Activated CD8-positive, alpha-beta memory T cell treated with anti-CD3 and anti-CD28 coated beads, Interleukin-2, amount 50 U/mL, for 1 hour (primary cell): Measurements from ENCODE around the gene SLC12A4.
"Not testable (repeated sequence)": the region's sequence is repeated elsewhere in the genome, so short reads cannot be mapped to it uniquely, and the experiment has no call there.

Experiments used
- DNase-seq: peaks from one replicate; pipeline ENCODE4 v3.0.0-alpha.2; 2020; ENCODE audit errors: extremely low read depth

SLC12A4 gene

DNA sequence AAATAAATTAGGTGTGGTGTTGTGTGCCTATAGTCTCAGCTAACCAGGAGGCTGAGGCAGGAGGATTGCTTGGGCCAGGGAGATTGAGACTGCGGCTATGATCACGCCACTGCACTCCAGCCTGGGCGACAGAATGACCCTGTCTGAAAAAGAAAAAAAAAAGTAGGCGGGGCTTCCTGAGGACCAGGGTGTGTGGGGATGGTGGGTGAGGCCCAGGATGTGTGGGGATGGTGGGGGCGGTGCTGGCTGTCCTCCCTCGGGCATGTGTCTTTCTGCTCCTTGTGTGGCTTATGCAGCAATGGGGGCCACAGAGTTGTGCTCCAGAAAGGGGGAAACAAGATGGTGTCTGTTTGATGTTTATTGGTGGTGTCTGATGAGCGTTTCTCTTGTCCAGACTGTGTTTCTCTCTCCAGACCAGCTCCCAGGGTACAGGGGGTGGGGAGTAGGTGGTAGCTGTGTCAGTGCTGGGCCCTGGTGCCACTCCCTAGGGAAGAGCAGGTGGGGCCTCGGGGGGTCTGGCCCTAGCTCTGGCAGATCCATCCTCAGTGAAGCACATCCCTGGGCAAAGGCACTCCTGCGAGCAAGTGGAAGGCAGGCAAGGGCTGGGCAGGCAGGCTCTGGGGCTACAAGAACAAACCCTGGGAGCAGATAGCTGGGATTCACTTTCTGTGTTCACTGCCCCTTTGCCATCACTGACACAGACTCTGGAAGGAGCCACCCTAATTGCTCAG is 26.8 kb downstream of the SLC12A4 start:
- no peak for DNase-seq

DNA sequence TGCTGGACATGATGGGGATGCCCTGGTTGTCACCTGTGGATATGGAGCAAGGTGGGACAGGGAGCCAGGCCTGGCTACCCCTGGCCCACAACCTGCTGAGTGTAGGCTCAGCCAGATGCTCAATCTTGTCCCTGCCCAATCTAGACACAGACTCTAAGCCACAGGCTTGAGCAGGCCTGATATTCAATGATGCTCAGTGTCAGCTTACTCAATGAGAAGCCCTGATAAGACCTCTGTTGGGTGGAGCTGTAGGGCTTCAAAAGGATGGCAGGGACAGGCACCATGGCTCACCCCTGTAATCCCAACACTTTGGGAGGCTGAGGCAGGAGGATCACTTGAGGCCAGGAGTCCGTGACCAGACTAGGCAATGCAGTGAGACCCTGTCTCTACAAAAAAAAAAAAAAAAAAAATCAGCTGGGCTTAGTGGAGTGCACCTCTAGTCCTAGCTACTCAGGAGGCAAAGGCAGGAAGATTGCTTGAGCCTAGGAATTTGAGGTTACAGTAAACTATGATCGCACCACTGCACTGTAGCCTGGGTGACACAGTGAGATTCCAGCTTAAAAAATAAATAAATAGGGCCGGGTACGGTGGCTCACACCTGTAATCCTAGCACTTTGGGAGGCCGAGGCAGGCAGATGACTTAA is 27.9 kb downstream of the SLC12A4 start:
- DNase-seq: no peak

DNA sequence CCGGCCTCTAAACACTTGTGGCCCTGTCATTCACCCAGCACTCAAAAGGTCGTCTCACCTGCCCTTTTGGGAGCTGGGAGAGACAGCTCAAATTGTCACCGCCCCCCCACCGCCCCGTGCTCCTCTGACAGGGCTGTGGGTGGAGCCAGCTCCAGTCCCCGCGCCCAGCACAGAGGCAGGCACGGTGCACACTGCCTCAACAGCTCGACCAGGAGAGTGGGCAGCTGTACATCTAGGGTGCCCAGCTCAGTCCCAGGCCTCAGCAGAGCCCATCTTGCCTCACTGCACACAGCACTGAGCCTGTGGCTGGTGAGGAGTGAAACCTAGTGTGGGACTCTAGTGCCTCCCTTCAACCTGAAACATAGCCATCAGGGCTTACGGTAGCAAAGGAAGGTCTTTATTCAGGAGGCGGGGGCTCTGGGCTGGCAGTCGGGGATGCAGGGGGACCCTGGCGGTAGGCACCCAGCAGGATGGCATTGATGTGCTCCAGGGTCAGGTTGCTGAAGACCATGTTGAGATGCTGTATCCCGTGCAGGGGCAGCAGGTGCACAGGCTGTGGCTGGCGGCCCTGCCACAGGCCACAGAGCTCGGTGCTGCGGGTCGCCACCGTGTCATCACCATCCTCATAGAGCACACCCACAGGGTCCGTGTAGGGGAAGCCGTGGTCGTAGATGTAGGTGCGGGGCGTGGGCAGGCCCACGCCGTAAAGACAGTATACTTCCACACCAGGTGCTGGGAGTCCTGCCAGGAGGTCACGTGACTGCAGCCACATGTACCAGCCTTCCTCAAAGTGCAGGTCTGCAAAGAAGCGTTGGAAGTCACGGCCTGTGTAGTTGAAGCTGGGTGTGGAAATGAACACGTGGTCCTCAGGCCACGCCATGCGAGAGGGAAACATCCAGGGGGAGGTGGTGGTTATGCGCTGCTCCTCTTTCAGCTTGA is 28.7 kb downstream of the SLC12A4 start:
- no peak for DNase-seq

DNA sequence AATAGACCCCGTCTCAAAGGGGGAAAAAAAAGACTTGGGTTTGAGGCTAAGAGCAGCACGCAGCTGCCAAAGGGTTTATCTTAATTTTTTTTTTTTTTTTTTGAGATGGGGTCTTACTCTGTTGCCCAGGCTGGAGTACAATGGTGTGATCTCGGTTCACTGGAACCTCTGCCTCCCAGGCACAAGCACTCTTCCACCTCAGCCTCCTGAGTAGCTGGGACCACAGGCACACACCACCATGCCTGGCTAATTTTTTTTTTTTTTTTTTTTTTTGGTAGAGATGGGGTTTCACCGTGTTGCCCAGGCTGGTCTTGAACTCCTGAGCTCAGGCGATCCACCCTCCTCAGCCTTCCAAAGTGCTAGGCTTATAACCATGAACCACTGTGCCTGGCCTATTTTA is 30.7 kb downstream of the SLC12A4 start:
- not testable (repeated sequence) for DNase-seq

DNA sequence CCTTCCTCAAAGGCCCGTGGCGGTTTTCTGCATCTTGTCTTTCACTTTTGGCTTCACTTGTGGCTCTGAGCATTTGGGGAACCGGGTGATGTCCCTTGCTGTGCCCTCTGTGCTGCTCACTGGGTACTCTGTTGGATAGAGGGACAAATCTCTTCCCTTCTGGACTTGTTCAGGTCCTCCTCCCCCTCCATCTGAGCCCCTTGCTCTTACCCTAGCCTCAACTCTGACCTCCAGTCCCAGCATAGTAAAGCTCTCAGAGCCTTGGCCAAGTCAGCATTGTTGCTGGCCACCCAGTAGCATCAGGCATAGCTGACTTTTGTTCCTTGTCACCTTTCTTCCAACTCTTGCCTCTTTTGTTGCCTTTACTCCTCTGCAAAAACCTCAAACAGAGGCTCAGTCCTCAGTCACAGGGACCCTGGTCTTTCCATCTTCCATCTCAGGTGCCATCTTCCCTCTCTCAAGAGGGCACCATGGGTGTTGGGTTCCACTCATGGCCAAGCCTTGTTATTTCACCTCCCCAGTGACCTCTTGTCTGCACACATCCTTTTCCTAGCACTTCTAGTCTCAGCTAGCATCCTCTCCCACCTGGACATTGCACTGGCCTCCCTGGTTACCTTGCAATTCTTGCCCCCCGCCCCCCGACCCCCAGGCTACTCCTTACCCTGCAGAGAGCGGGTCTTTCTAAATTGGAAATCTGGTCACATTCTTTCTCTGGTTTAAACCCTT is 31.4 kb downstream of the SLC12A4 start:
- DNase-seq: peak; percentile 37

DNA sequence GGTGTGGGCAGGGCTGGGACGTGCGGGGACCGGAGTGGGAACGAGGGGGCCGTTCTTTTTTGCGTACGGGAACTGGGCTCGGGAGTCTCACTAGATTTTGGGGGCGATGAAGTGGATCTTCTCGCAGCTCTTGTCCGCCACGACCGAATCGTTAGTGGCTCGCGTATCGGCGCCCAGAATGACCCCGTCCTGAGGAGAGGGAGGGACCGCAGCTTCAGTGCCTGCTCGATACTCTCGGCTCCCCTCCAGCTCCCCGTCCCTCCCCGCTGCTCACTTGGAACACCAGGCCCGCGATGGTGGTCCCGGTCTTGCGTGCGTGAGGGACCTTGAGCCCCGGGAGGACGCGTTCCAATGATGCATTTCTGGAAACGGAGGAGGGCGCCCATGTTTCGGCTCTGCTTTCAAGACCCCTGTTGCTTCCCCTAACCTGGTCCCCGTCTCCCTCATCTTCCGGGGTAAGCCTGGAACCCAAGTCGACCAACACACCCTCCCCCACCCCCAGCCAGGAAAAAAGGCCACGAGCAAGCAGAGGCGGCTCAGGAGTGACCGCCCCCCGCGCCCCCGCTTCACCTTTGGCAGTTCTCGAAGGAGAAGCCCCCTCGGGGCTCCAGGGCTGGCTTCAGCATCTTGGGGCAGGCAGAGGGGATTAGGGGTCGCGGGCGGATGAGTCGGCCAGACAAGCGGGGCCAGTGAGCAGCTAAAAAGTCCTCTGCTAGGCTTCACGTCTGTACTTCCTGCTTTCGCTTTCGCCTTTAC is 32.1 kb downstream of the SLC12A4 start, which contains the start of gene PSMB10:
TSS of gene PSMB10 (minus strand) at position 727 of the 756 bp plus-strand sequence. CDS start at position 626, 101 bp downstream.
- DNase-seq: no peak

DNA sequence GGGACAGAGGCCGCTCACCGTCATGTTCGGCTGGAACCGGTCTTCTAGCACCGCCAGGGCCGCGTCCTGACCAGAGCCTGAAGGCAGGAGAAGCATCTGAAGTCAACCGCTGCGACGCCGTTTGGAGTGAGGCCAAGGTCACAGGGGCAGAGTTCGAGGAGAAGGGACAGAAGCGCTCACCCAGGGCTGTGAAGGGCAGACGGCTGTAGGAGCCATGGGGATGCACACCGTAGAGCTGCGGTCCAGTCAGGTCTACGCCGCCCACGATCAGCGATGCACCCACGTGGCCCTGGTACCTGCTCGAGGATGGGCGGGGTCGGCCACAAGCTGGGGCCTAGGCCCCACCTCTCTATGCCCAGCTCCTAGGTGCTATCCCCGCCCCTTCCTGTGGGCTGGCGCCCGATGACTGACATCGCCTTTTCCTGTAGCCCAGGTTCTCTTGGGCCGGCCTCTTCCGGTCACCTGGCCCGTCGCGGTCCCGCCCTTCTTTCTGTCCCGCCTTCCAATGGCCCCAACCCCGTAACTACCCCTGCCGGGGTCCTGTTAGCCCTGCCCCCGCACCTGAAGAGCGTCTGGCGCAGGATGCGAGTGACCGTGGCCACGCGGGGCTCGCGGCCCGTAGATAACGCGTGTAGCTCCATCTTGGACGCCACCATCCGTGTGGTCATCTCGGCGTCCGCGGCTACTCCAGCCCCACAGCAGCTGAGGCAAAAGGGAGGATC is 32.9 kb downstream of the SLC12A4 start:
- peak; percentile 87 for DNase-seq

DNA sequence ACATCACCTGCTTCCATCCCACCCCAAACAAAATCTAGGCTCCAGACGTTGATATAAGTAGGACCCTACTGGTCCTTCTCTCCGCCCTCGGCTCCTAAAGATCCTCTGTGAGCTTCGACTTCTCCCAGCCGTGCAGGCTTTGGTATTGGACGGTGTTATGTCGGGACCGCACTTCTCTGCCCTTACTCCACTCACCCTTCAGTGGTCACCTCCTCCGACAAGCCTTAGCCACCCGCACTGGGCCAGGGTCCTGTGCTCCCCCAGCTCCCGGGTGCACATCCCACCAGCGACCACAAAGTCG is 33.4 kb downstream of the SLC12A4 start:
- DNase-seq: no peak

DNA sequence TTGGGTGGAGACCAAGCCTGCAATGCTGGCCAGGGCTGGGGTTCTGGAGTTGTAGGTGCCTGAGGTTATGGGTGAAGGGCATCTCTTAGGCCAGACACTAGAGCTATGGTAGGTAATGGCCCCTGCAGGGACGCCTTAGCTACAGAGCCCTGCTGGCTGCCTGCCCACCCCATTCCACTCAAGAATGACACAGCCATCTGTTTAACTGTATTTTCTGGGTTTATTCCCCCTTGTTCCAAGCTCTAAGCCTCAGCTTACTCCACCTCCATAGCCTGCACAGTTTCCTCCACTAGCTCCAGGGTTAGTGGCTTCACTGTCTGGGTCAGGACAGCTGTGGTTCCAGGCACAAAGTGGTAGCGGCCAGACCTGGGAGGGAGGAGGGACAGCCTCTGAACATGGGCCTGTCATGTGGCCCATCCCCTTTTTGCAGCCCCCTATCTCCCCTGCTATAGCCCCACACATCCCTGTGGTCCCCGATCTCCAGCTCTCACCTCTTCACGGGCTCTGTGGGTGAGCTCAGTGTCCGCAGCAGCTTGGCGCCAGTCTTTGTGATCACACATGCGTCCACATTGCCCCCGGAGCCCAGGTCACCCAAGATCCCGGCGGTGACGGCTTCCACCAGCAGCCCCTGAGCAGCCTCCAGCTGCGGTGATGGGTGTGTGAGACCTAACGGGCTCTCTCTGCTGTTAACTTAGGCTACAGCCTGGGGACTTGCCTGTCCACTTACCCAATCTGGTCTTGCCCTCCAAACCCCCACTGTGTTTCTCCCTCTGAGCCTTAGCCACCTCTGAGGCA is 33.9 kb downstream of the SLC12A4 start:
- DNase-seq: no peak

DNA sequence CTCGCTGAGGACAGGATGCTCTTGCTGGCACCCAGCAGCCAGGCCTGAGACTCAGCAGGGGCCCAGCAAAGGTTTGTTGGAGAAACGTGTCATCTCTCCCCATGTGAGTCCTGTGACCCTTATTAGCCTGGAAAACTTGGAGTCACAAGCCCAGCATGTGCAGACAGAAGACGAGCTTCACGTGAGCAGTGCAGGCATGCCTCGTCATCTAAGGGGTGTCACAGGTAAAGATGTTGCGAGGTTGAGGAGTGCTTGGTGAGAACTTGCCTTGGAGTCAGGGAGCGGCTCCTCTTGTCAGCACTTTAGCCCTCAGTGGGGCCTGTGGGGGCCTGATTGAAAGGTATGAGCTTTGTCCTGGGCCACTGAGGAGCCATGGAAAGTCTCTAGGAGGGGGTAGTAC is 34.6 kb downstream of the SLC12A4 start:
- DNase-seq: no peak

DNA sequence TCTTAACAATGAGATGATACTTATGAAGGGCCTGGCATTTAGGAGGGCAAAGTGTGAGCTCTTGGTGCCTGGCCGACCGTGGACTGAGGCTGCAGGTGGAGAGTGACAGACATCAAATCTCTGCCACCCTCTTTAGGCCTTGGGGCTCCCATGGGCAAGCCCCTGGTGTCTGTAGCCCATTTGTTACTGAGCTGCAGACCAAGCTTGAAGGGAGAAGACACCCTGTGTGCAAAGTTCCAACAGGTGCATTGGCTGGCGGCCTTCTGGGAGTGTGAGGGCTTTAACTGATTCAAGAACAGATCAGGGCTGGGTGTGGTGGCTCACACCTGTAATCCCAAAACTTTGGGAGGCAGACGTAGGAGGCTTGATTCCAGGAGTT is 36.0 kb downstream of the SLC12A4 start:
- no peak for DNase-seq

DNA sequence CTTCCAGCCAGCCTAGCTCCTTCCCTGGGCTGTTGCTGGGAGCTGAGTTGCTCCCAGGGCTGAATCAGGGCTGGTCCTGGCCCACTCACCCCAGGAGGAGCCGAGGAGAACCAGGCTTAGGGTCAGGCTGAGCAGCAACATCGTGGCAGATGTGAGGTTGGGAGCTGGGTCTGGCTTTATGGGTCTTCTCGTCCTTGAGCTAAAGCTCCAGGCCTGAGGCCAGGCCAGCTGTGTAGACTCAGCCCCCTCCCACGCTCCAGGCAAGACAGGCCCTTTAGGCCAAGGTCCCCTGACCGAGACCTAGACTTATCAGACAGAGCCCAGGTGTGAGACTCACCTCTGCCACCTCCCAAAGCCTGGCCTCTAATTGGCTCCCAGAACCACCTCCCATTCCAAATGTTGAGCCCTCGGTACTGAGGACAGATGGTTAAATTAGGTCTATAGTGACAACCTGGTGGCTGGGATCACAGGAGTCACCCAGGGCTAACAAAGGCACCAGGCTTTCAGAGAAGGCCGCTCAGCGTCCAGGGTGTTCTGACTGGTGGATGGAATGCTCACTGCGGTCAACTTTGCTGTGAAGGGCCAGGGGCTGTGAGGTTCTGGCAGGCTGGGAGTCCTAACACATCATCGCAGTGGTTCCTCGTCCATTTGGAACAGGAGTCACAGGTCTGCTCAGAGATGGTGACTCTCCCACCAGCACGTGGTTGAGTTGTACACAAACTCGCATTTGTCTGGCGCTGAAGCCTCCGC is 36.5 kb downstream of the SLC12A4 start, which contains the start of gene CTRL:
TSS of gene CTRL (minus strand) at position 151 of the 750 bp plus-strand sequence. CDS start at position 141, 10 bp downstream.
- DNase-seq: no peak

DNA sequence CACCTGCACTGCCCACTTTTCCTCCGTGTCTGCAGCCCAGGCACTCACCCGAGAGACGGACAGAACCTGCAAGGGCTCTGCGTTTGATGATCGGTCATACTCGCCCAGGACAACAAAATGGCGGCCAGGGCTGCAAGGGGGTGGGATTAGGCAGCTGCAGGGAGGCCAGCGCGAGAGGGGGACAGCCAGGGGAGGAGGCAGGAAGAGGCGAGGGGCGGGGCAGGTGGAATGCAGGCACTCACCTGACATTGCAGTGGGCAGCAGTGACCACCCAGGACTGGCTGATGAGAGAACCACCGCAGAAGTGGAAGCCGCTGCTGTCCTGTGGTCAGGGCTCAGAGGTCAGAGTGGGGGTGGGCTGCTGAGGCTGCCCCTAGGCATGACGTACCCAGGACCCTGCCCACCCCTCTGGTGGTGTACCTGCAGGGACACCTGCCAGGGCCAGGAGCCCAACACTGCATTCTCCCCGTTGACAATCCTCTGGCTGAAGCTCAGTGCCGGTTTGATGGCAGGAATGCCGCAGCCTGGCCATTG is 37.7 kb downstream of the SLC12A4 start:
- DNase-seq: no peak

DNA sequence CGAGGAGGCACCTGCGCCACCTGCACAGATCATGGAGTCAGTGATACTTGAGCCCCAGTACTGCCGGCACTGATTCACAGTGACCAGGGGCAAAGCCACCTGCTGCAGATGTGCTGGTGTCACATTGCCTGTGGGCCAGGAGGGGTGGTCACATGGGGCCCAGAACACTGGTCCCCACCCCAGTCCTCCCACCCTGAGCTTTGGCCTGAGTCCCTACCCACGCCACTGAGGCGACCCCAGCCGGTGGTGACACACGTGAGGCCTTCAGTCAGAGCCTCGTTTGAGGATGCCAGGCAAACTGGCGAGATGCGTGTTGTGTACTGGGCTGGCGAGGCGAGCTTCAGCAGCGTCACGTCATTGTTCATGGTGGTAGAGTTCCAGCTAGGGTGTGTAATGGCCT is 38.2 kb downstream of the SLC12A4 start:
- DNase-seq: no peak

DNA sequence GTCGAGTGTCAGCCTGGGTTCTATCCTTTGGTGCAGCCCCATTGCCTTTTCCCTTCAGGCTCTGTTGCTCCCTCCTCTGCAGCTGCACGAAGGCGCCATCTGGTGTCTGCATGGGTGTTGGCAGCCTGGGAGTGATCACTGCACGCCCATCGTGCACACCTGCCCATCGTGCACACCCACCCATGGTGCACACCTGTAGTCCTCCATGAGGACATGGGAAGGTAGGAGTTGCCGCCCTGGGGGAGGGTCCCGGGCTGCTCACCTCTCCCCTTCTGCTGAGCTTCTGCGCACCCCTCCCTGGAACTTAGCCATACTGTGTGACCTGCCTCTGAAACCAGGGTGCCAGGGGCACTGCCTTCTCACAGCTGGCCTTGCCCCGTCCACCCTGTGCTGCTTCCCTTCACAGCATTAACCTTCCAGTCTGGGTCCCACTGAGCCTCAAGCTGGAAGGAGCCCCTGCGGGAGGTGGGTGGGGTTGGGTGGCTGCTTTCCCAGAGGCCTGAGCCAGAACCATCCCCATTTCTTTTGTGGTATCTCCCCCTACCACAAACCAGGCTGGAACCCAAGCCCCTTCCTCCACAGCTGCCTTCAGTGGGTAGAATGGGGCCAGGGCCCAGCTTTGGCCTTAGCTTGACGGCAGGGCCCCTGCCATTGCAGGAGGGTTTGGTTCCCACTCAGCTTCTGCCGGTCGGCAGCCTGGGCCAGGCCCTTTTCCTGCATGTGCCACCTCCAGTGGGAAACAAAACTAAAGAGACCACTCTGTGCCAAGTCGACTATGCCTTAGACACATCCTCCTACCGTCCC is 39.7 kb downstream of the SLC12A4 start:
- peak; percentile 26 for DNase-seq

DNA sequence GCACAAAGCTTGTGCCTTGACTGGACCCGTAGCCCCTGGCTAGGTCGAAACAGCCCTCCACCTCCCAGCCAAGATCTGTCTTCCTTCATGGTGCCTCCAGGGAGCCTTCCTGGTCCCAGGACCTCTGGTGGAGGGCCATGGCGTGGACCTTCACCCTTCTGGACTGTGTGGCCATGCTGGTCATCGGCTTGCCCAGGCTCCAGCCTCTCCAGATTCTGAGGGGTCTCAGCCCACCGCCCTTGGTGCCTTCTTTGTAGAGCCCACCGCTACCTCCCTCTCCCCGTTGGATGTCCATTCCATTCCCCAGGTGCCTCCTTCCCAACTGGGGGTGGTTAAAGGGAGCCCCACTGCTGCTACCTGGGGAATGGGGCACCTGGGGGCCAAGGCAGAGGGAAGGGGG is 40.3 kb downstream of the SLC12A4 start:
- DNase-seq: no peak

DNA sequence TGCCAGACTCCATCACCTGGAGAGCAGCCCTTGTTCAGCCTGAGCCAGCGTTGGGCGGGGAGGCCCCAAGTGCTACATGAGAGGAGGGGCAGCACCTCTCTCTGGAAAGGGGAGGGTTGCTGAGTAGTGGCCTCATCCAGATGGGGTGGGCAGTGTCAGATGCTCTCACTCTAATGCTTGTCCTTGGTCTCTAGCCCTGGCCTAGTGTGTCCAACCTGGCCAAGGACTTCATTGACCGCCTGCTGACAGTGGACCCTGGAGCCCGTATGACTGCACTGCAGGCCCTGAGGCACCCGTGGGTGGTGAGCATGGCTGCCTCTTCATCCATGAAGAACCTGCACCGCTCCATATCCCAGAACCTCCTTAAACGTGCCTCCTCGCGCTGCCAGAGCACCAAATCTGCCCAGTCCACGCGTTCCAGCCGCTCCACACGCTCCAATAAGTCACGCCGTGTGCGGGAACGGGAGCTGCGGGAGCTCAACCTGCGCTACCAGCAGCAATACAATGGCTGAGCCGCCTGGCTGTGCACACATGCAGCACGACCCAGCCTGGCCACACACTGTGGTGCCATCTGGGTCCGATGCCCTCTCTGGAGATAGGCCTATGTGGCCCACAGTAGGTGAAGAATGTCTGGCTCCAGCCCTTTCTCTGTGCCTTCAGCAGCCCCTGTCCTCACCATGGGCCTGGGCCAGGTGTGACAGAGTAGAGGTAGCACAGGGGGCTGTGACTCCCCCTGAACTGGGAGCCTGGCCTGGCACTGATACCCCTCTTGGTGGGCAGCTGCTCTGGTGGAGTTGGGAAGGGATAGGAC is 41.1 kb downstream of the SLC12A4 start:
- DNase-seq: no peak
